HepG2 (cell line): Measurements from ENCODE around the gene DPH3. TPM values are rescaled to one million over a fixed set of nuclear protein-coding genes. Genes with fewer than 3 reads are reported as not detected.

Experiments
- ATAC-seq: fragments of 200-7000 bp; cut with Tn5 transposase; 3 replicates; pipeline ENCODE4 v1.9.1; 2020; ENCODE audit warnings: mild to moderate bottlenecking, moderate library complexity
- BruUV-seq: library from RNA; stranded (reverse); fragments of 400-500 nt; replicated peaks from 2 replicates; lab custom pipeline; 2021; lab: Mats Ljungman, UMichigan
- CTCF ChIA-PET: fragments of 300-600 bp; formaldehyde crosslinking; extraction: SDS; loops from one replicate; lab custom pipeline; 2021; ENCODE audit warnings: low total read pairs, inconsistent platforms, low intra/inter-chr PET ratio; lab: Yijun Ruan, JAX
- POLR2A ChIA-PET: fragments of 350-600 bp; sonication (Branson Sonifier 250); formaldehyde crosslinking; loops from one replicate; lab custom pipeline; 2020; ENCODE audit warnings: antibody characterized with exemption, inconsistent platforms; lab: Yijun Ruan, JAX
- DNase-seq: peaks from one replicate; pipeline ENCODE4 v3.0.0-alpha.2; 2015; ENCODE audit warnings: low spot score
- FAIRE-seq: peaks from 3 replicates; lab custom pipeline; 2011; peaks lifted over from hg19 to GRCh38; lab: Jason Lieb, UNC
- H2AFZ ChIP-seq: one replicate; pipeline ENCODE4 v1.6.1; 2011; ENCODE audit warnings: low read length, inconsistent platforms
- H3K27ac ChIP-seq: fragments of 300-600 bp; 3 replicates; pipeline ENCODE4 v1.8.0; 2011; ENCODE audit warnings: mixed run types, mild to moderate bottlenecking, mixed read lengths, low read length, inconsistent platforms; ENCODE audit not compliant: insufficient read depth; ENCODE audit errors: extremely low read length
- H3K27me3 ChIP-seq, 2 experiments: fragments of 200-600 bp in 1 of 2; 2 replicates in 1 of 2; 3 replicates in 1 of 2; pipeline versions ENCODE4 v1.6.0 to v1.8.0; 2011; ENCODE audit warnings: low read length in 2 of 2, mild to moderate bottlenecking in 2 of 2, moderate library complexity in 2 of 2, inconsistent platforms in 1 of 2; ENCODE audit not compliant: insufficient read depth in 2 of 2, control insufficient read depth in 1 of 2
- H3K36me3 ChIP-seq, 2 experiments: fragments of 200-600 bp in 1 of 2; replicated peaks in 1 of 2; 2 replicates in 1 of 2; 3 replicates in 1 of 2; pipeline versions ENCODE4 v1.5.1 to v1.8.0; 2011; ENCODE audit warnings: low read length in 2 of 2, inconsistent platforms in 1 of 2; ENCODE audit not compliant: insufficient read depth in 2 of 2, control insufficient read depth in 1 of 2
- H3K4me1 ChIP-seq: 2 replicates; pipeline ENCODE4 v1.5.1; 2012; ENCODE audit warnings: low read length, inconsistent platforms; ENCODE audit not compliant: insufficient read depth
- H3K4me2 ChIP-seq: 2 replicates; pipeline ENCODE4 v1.6.0; 2011; ENCODE audit warnings: low read depth, low read length, inconsistent platforms
- H3K4me3 ChIP-seq, 3 experiments: fragments of 200-600 bp in 1 of 3; sonication (generic), shearing (Covaris generic) in 1 of 3; replicated peaks in 1 of 3; 2 replicates each; pipeline ENCODE4 v1.5.1; 2011 to 2016; ENCODE audit warnings: low read length in 3 of 3, inconsistent platforms in 2 of 3, low read depth in 2 of 3, mild to moderate bottlenecking in 2 of 3, control low read depth in 1 of 3, mixed read lengths in 1 of 3; ENCODE audit not compliant: insufficient read depth in 1 of 3
- H3K79me2 ChIP-seq: one replicate; pipeline ENCODE4 v1.6.1; 2011; ENCODE audit warnings: low read length, inconsistent platforms; ENCODE audit not compliant: insufficient read depth
- H3K9ac ChIP-seq: 2 replicates; pipeline ENCODE4 v1.6.0; 2011; ENCODE audit warnings: mild to moderate bottlenecking, low read depth, low read length, inconsistent platforms; ENCODE audit not compliant: insufficient read depth
- H3K9me3 ChIP-seq: 2 replicates; pipeline ENCODE4 v1.5.1; 2012; ENCODE audit warnings: mild to moderate bottlenecking, low read length
- H4K20me1 ChIP-seq: 2 replicates; pipeline ENCODE4 v1.6.0; 2011; ENCODE audit warnings: inconsistent platforms, mild to moderate bottlenecking, low read length, moderate library complexity; ENCODE audit not compliant: insufficient read depth
- CC2D1A ChIP-seq: sonication (generic); formaldehyde crosslinking; IDR thresholded peaks from 2 replicates; pipeline ENCODE4 v1.8.1; 2023; ENCODE audit warnings: mild to moderate bottlenecking, missing genetic modification reagents
- DNMT1 ChIP-seq: sonication (generic); formaldehyde crosslinking; IDR thresholded peaks from 2 replicates; pipeline ENCODE4 v1.5.1; 2020; ENCODE audit warnings: mild to moderate bottlenecking, missing genetic modification reagents
- DR1 ChIP-seq: sonication (generic); formaldehyde crosslinking; IDR thresholded peaks from 2 replicates; pipeline ENCODE4 v1.8.0; 2021; ENCODE audit warnings: mild to moderate bottlenecking, missing genetic modification reagents, inconsistent platforms
- HDAC6 ChIP-seq: fragments of 200-600 bp; sonication (generic); IDR thresholded peaks from 2 replicates; pipeline ENCODE4 v1.7.0; 2017; ENCODE audit warnings: mild to moderate bottlenecking, antibody characterized with exemption, low read length, low read depth
- HIVEP1 ChIP-seq: sonication (generic); formaldehyde crosslinking; IDR thresholded peaks from 2 replicates; pipeline ENCODE4 v1.4.0; 2020; ENCODE audit warnings: mild to moderate bottlenecking, missing genetic modification reagents
- KDM5A ChIP-seq: fragments of 200-600 bp; sonication (generic); IDR thresholded peaks from 2 replicates; pipeline ENCODE4 v1.7.0; 2018; ENCODE audit warnings: antibody characterized with exemption, mild to moderate bottlenecking, low read length, borderline replicate concordance
- MAZ ChIP-seq, 2 experiments: sonication (generic) in 1 of 2; formaldehyde crosslinking in 1 of 2; IDR thresholded peaks; 2 replicates each; pipeline versions ENCODE4 v1.5.0 to v1.6.1; 2012 to 2020; ENCODE audit warnings: low read depth in 2 of 2, mild to moderate bottlenecking in 2 of 2, borderline replicate concordance in 1 of 2, improper control_type of control experiment in 1 of 2, low read length in 1 of 2, missing genetic modification reagents in 1 of 2, moderate library complexity in 1 of 2
- PCBP2 ChIP-seq: fragments of 200-400 bp; formaldehyde crosslinking; optimal IDR thresholded peaks from 2 replicates; pipeline ENCODE3; 2018; ENCODE audit warnings: low read length, low read depth; ENCODE audit not compliant: poor library complexity, severe bottlenecking
- RFX1 ChIP-seq: fragments of 450-650 bp; IDR thresholded peaks from 2 replicates; pipeline ENCODE4 v1.6.1; 2017
- ZBTB7A ChIP-seq: sonication (generic); formaldehyde crosslinking; IDR thresholded peaks from 2 replicates; pipeline ENCODE4 v1.8.0; 2022; ENCODE audit warnings: mild to moderate bottlenecking, missing genetic modification reagents
- ZNF235 ChIP-seq: sonication (generic); formaldehyde crosslinking; IDR thresholded peaks from 2 replicates; pipeline ENCODE4 v1.8.1; 2023; ENCODE audit warnings: mild to moderate bottlenecking, missing genetic modification reagents, borderline replicate concordance
- ZNF256 ChIP-seq: sonication (generic); formaldehyde crosslinking; conservative IDR thresholded peaks from 2 replicates; pipeline ENCODE4 v1.4.0; 2020; ENCODE audit warnings: missing genetic modification reagents
- ZNF549 ChIP-seq: sonication (generic); formaldehyde crosslinking; IDR thresholded peaks from 2 replicates; pipeline ENCODE4 v1.5.0; 2020; ENCODE audit warnings: missing genetic modification reagents
- ZNF737 ChIP-seq: sonication (generic); formaldehyde crosslinking; IDR thresholded peaks from 2 replicates; pipeline ENCODE4 v1.5.0; 2020; ENCODE audit warnings: missing genetic modification reagents, mild to moderate bottlenecking, borderline replicate concordance
- WGBS: methylation state at CpG from one replicate; pipeline ENCODE4 v1.1.6; 2017; ENCODE audit warnings: low lambda C conversion rate; 5-methylcytosine and 5-hydroxymethylcytosine counted together
- in situ Hi-C: cut with HindIII; loops from 2 replicates; pipeline ENCODE4 v1.10.0; 2017; ENCODE audit warnings: low pct_unique_long_range_greater_than_20kb; ENCODE audit not compliant: extremely low pct_ligation_motif_present
- intact Hi-C: fragments of 100-400 bp; cut with micrococcal nuclease; formaldehyde crosslinking; loops from one replicate; pipeline ENCODE4 v1.10.0; 2022; ENCODE audit not compliant: unreplicated experiment
- polyA plus RNA-seq, 8 experiments: library from polyadenylated mRNA; depleted of rRNA in 3 of 8; stranded (reverse) in 7 of 8; unstranded in 1 of 8; fragments of >200 nt; fragmentation: Illumina TruSeq in 4 of 8; extraction: Trizol in 4 of 8; gene quantifications; 2 replicates each; pipeline versions ENCODE4 v1.2.1 to v1.2.3, GENCODE V29; 2011 to 2016; ENCODE audit warnings: low read depth in 4 of 8, missing spikeins in 1 of 8, mixed read lengths in 1 of 8; ENCODE audit not compliant: insufficient read depth in 1 of 8
- total RNA-seq, 5 experiments: library from RNA; depleted of rRNA; stranded (reverse); fragments of >200 nt; fragmentation: Illumina TruSeq; extraction: Trizol; gene quantifications; 2 replicates each; pipeline ENCODE4 v1.2.3, GENCODE V29; 2016; ENCODE audit warnings: low read depth in 1 of 5
- TF ChIP-seq, protein P1 (sequence below): sonication (generic); formaldehyde crosslinking; IDR thresholded peaks from 2 replicates; pipeline ENCODE4 v1.4.0; 2020; ENCODE audit warnings: low read depth, mild to moderate bottlenecking, missing genetic modification reagents
- TF ChIP-seq, protein P2 (sequence below): sonication (generic); formaldehyde crosslinking; IDR thresholded peaks from 2 replicates; pipeline ENCODE4 v1.4.0; 2020; ENCODE audit warnings: missing genetic modification reagents
- TF ChIP-seq, protein P3 (sequence below), 2 experiments: sonication (generic) in 1 of 2; formaldehyde crosslinking in 1 of 2; IDR thresholded peaks; 2 replicates each; pipeline versions ENCODE4 v1.4.0 to v1.6.1; 2018 to 2020; ENCODE audit warnings: missing genetic modification reagents in 2 of 2, borderline replicate concordance in 1 of 2, low read depth in 1 of 2, mild to moderate bottlenecking in 1 of 2, missing biosample characterization in 1 of 2
- TF ChIP-seq, protein P4 (sequence below): sonication (generic); formaldehyde crosslinking; IDR thresholded peaks from 2 replicates; pipeline ENCODE4 v1.8.1; 2023; ENCODE audit warnings: missing genetic modification reagents, inconsistent platforms, borderline replicate concordance

The DPH3 gene
- total and polyA plus RNA-seq, 2 of the 13 experiments (the other 11 are each of a cell fraction or from before 2014, with no cell fraction given): 18.3 to 21.6 TPM

DNA sequence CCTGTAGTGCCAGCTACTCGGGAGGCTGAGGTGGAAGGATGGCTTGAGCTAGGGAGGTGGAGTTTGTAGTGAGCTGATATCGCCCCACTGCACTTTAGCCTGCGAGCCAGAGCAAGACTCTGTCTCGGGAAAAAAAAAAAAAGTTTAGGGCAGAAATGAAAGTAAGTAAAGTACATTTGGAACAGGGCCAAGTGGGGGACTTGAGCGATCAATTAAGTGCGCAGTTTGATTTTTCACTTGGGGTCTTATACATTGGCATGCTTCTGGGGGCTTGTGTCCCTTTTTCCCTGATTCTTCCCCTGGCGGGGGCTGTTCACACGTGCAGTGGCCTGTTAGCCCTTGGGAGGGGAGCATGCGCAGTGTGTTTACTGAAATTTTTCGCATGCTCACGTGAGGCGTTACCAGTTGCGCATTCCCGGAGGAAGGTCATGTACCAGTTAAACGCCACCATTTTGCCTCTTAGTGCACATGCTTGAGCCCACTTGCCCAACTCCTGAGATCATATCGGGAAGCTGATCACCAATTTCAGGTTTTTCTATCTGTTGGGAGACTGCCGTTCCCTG is 48.3 kb downstream of the DPH3 start (continued):
- TF ChIP-seq, protein P1, sequence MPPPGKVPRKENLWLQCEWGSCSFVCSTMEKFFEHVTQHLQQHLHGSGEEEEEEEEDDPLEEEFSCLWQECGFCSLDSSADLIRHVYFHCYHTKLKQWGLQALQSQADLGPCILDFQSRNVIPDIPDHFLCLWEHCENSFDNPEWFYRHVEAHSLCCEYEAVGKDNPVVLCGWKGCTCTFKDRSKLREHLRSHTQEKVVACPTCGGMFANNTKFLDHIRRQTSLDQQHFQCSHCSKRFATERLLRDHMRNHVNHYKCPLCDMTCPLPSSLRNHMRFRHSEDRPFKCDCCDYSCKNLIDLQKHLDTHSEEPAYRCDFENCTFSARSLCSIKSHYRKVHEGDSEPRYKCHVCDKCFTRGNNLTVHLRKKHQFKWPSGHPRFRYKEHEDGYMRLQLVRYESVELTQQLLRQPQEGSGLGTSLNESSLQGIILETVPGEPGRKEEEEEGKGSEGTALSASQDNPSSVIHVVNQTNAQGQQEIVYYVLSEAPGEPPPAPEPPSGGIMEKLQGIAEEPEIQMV: no peak
- TF ChIP-seq PCBP2: no peak
- no peak for TF ChIP-seq ZBTB7A (CRISPR knock-in tag)
- TF ChIP-seq MAZ (IDR thresholded peaks at IDR 0.05; ENCODE audit: borderline replicate concordance, low read depth, low read length): no peak
- TF ChIP-seq MAZ (CRISPR knock-in tag; IDR thresholded peaks at IDR 0.05; ENCODE audit: low read depth): no peak
- TF ChIP-seq, protein P2, sequence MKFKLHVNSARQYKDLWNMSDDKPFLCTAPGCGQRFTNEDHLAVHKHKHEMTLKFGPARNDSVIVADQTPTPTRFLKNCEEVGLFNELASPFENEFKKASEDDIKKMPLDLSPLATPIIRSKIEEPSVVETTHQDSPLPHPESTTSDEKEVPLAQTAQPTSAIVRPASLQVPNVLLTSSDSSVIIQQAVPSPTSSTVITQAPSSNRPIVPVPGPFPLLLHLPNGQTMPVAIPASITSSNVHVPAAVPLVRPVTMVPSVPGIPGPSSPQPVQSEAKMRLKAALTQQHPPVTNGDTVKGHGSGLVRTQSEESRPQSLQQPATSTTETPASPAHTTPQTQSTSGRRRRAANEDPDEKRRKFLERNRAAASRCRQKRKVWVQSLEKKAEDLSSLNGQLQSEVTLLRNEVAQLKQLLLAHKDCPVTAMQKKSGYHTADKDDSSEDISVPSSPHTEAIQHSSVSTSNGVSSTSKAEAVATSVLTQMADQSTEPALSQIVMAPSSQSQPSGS (CRISPR knock-in tag): no peak
- no peak for TF ChIP-seq DNMT1
- TF ChIP-seq KDM5A: no peak
- TF ChIP-seq ZNF549 (CRISPR knock-in tag): no peak
- no peak for TF ChIP-seq ZNF235
- TF ChIP-seq HIVEP1 (CRISPR knock-in tag): no peak

DNA sequence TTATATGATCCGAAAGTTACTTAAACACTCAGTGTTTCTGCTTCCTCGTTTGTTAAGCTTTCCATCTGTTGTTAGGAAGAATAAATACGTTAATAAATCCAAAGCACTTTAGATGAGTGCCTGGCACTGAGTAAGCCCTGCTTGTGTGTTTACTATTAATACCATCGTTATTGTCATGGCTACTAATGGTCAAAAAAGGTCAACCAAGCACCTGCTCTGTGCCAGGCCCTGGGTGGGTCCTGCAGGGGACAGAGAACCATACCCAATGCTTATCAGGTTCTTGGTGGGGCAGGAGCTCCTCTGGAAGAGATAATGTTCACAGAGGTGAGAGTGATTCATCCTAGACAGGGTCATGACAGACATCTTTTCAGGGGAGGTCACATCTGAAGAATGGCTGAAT is 50.4 kb downstream of the DPH3 start:
- intact Hi-C loops: no loop called here
- BruUV-seq: no TSS peak
- Histone ChIP-seq H3K4me1 (no peaks in the 10 kb centered on the region), H4K20me1 (no peaks in the 10 kb centered on the region), H3K79me2 (no peaks in the 10 kb centered on the region), H3K36me3 (no peaks in the 10 kb centered on the region), H3K4me3 (no peak overlapping the region), H3K27ac (no peak overlapping the region), H3K27me3 (peaks cover 1 to 17% of the 10 kb centered on the region in 2 experiments; a peak in 4 of 5 replicates), H2AFZ (no peak overlapping the region), H3K9me3 (no peaks in the 10 kb centered on the region), H3K4me2 (no peak overlapping the region), H3K9ac (no peak overlapping the region)
- no peak for DNase-seq
- no peak for FAIRE-seq
- CTCF ChIA-PET: no interaction called here
- POLR2A ChIA-PET: no interaction called here
- no peak for ATAC-seq
- in situ Hi-C loops: no loop called here
- 10% methylated on average over 4 of the region's 4 CpGs for WGBS
- TF ChIP-seq DR1 (no peak), ZNF737 (CRISPR knock-in tag) (no peak), CC2D1A (CRISPR knock-in tag) (no peak), RFX1 (no peak), HDAC6 (no peak), ZNF256 (CRISPR knock-in tag) (no peak)
- TF ChIP-seq, protein P3, sequence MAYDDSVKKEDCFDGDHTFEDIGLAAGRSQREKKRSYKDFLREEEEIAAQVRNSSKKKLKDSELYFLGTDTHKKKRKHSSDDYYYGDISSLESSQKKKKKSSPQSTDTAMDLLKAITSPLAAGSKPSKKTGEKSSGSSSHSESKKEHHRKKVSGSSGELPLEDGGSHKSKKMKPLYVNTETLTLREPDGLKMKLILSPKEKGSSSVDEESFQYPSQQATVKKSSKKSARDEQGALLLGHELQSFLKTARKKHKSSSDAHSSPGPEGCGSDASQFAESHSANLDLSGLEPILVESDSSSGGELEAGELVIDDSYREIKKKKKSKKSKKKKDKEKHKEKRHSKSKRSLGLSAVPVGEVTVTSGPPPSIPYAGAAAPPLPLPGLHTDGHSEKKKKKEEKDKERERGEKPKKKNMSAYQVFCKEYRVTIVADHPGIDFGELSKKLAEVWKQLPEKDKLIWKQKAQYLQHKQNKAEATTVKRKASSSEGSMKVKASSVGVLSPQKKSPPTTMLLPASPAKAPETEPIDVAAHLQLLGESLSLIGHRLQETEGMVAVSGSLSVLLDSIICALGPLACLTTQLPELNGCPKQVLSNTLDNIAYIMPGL (CRISPR knock-in tag; IDR thresholded peaks at IDR 0.05; ENCODE audit: borderline replicate concordance in 1 of 2, low read depth in 1 of 2): no peak
- TF ChIP-seq, protein P4, sequence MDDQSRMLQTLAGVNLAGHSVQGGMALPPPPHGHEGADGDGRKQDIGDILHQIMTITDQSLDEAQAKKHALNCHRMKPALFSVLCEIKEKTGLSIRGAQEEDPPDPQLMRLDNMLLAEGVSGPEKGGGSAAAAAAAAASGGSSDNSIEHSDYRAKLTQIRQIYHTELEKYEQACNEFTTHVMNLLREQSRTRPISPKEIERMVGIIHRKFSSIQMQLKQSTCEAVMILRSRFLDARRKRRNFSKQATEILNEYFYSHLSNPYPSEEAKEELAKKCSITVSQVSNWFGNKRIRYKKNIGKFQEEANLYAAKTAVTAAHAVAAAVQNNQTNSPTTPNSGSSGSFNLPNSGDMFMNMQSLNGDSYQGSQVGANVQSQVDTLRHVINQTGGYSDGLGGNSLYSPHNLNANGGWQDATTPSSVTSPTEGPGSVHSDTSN: no peak
